CD4-positive, alpha-beta T cell treated with Interleukin-15 for 4 hours (primary cell): ENCODE measurements around the gene PSMC4.
A peak's percentile ranks its signal among the peaks of the same experiment; 100 is the strongest.
"Not testable (repeated sequence)": the region's sequence is repeated elsewhere in the genome, so short reads cannot be mapped to it uniquely, and the experiment has no call there.

Source experiments
- DNase-seq: peaks from one replicate; pipeline ENCODE4 v3.0.0-alpha.2; 2020; ENCODE audit warnings: low spot score

PSMC4 gene

DNA sequence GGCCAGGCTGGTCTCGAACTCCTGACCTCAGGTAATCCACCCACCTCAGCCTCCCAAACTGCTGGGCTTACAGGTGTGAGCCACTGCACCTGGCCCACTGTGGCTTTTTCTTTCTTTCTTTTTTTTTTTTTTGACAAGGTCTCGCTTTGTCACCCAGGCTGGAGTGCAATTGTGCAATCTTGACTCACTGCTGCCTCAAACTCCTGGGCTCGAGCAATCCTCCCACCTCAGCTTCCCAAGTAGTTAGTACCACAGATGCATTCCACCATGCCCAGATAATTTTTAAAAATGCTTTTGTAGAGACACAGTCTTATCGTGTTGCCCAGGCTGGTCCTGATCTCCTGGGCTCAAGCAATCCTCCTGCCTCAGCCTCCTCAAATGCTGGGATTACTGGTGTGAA, 24.4 kb upstream of the PSMC4 start:
- DNase-seq = no peak

DNA sequence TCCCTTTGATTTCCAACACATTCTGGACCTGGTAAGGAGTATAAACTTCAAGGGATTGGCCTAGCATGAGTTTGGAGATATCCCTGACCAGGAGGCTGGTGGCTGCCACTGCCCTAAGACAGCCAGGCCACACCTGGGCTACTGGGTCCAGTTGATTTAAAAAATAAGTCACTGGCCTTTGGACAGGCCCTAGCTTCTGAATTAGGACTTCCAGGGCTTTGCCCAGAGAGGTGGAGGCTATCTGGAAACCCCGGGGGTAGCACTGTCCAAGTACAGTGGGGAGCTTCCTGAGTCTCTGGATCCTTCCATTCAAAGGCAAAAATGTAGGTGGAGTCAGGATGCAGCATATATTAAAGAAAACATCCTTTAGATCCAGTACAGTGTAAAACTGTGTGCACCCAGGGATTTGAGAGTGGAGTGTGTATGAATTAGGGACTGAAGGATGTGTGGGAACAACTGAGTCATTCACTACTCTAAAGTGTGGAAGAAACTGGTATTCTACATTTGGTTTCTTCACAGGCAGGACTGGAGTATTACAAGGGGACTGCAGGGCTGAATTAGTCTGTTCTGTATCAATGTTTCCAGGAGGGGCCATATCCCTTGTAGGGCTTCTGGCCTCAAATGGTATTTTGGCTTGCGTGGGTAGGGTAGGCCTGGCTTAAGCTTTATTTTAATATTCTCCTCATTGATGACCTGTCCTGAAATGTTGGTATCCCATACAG, 21.8 kb upstream of the PSMC4 start:
- no peak for DNase-seq

DNA sequence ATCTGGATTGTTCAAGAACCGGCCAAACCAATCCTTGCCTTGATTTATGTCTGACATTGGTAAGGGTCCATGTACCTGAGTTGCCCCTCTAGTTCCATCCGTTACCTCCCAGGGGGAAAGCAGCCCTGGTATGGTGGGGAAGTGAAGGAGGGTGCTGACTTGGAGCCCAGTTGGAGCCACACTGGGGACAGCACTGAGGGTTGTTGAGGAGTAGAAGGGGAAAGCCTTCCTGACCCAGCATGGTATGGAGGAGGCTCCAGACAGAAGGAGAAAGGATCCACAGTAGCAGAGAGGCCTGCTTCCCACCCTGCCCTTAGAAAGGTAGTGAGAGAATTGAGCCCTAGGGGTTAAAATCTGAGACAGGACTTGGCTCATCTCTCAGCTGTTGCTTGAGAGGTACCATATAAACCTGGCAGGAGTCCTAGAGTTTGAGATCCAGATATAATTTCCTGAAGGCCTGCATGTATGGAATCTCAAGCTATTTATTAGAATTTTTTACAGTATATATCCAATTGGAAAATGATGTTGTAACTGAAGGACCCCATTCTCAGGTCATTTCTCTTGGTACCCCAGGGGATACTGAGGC, 19.8 kb upstream of the PSMC4 start:
- DNase-seq = no peak

DNA sequence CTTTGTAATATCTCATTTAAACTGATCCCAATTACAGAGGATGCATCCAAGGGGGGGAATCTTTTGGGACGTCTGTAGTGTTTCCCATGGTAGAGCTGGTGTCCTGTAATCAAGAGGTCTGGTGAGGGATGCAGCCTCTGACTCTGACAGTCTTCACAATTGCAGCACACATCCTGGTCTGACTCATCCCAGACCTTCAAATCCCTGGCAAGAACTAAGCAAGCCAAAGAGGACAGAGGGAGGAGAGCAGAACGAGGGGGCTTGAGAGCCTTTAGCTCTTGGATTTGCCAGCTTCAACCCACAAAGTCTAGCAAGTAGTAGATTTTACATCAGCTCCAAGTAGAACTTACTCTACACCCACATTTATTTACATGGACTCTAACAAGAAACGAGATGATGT, 19.3 kb upstream of the PSMC4 start:
- no peak for DNase-seq

DNA sequence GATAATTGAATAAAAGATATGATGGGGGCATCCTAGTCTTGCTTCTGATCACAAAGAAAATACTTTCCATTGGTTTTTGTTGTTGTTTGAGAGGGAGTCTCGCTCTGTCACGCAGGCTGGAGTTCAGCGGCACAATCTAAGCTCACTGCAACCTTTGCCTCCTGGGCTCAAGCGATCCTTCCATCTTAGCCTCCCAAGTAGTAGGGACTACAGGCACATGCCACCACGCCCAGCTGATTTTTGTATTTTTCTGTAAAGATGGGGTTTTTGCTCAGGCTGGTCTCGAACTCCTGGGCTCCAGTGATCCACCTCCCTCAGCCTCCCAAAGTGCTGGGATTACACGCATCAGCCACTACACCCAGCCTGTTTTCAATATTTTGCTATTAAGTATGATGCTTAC, 17.1 kb upstream of the PSMC4 start:
- DNase-seq = no peak

DNA sequence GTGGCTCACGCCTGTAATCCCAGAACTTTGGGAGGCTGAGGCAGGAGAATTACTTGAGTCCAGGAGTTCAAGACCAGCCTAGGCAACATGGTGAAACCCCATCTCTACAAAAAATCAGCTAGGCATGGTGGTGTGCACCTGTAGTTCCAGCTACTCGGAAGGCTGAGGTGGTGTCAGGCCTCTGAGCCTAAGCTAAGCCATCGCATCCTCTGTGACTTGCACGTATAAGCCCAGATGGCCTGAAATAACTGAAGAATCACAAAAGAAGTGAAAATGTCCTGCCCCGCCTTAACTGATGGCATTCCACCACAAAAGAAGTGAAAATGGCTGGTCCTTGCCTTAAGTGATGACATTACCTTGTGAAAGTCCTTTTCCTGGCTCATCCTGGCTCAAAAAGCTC, 13.1 kb upstream of the PSMC4 start:
- DNase-seq = not testable (repeated sequence)

DNA sequence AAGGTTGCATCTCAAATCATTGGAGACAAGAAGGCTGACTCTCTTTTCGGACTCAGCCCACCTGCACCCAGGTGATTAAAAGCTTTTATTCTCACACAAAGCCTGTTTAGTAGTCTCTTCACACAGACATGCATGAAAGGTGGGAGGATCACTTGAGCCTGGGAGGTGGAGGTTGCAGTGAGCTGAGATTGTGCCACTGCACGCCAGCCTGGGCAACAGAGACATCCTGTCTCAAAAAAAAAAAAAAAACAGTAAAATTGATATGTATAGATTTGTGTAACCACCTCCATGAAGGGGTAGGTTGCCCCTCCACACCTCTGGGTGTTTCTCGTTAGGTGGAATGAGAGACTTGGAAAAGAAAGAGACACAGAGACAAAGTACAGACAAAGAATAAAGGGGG, 12.0 kb upstream of the PSMC4 start:
- not testable (repeated sequence) for DNase-seq

DNA sequence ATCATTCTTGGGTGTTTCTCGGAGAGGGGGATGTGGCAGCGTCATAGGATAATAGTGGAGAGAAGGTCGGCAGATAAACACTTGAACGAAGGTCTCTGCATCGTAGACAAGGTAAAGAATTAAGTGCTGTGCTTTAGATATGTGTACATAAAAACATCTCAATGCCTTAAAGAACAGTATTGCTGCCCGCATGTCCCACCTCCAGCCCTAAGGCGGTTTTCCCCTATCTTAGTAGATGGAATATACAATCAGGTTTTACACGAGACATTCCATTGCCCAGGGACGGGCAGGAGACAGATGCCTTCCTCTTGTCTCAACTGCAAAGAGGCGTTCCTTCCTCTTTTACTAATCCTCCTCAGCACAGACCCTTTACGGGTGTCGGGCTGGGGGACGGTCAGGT, 11.6 kb upstream of the PSMC4 start:
- DNase-seq = not testable (repeated sequence)

DNA sequence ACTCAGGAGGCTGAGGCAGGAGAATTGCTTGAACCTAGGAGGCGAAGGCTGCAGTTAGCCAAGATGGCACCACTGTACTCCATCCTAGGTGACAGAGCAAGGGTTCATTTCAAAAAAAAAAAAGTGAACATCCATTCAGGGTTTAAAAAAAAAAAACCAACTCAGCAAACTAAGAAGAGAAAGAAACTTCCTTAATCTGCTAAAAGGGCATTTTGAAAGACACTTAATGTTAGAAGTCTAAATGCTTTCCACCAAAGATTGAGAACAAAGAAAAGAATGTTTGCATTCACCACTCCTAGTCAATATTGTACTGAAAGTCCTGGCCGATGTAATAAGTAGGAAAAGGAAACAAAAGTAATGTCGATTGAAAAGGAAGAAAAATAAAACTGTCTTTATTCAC, 7.1 kb upstream of the PSMC4 start:
- DNase-seq = no peak

DNA sequence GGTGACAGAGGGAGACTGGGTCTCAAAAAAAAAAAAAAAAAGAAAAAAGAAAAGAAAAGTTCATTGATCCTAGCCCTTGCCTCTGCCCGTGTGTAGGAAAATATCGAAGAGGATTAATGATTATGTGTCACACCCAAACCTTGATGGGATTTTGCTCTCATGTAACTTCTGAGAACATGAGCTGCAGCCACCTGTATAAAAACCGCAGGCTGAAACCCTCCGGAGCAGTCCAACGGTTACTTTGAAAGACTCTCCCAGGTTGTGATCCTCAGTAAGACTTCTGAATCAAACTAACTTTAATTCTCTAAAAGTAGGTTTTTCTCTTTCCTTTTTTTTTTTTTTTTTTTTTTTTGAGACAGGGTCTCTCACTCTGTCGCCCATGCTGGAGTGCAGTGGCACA, 4.3 kb upstream of the PSMC4 start:
- DNase-seq = no peak

DNA sequence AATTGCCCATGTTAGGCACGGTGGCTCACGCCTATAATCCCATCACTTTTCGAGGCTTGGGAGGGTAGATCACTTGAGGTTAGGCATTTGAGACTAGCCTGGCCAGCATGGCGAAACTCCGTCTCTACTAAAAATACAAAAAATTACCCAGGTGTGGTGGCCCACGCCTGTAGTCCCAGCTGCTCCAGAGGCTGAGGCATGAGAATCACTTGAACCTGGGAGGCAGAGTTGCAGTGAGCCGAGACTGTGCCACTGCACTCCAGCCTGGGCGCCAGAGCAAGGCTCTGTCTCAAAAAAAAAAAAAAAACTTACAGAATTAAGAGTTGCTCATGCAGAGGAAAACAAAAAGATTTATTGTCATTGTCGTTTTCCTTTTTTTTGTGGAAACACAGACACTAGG, 3.4 kb upstream of the PSMC4 start:
- no peak for DNase-seq

DNA sequence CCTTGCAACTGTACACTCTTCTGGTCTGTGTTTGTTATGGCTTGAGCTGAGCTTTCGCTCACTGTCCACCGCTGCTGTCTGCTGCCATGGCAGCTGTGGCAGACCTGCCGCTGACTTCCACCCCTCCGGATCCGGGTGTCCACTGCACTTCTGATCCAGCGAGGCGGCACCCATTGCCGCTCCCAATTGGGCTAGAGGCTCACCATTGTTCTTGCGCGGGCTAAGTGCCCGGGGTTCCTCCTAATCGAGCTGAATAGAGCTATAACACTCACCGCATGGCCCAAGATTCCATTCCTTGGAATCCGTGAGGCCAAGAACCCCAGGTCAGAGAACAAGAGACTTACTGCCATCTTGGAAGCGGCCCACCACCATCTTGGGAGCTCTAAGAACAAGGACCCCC, 2.2 kb upstream of the PSMC4 start:
- no peak for DNase-seq

DNA sequence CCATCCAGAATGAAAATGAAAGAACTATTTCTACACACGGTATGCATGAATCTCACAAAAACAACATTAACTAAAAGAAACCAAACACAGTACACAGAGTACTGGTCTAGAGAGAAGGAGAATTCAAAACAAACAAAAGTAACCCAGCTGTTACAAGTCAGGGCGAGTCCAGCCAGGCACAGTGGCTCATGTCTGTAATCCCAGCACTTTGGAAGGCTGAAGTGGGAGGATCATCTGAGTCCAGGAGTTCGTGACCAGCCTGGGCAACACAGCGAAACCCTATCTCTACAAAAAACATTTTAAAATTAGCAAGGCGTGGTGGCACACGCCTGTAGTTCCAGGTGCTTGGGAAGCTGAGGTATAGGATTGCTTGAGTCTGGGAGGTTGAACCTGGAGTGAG, 1.7 kb upstream of the PSMC4 start:
- no peak for DNase-seq

DNA sequence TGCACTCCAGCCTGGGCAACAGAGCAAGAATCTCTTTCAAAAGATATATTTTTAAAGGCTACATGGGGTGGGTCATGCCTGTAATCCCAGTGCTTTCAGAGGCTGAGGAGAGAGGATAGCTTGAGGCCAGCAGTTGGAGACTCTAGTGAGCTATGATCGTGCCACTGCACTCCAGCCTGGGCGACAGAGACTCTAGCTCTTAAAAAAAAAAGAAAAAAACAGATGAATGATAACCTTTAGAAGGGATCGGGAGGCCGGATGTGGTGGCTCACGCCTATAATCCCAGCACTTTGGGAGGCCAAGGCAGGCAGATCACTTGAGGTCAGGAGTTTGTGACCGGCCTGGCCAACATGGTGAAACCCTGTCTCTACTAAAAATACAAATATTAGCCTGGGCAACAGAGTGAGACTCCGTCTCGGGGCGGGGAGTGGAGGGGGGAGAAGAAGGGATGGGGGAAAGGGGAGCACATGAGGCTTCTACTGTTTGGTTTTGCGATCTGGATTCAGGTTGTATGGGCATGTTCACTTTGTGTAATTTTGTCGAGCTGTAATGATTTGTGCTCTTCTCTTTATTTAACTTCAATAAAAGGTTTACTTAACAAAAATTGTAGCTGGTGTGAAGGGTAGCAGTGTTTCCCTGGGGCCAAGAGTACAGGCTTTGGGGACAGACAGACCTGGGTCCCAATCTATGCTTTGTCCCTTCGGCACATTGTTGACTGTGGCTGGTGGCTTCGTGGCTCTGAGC, 1.1 kb upstream of the PSMC4 start:
- DNase-seq = peak; percentile 6

DNA sequence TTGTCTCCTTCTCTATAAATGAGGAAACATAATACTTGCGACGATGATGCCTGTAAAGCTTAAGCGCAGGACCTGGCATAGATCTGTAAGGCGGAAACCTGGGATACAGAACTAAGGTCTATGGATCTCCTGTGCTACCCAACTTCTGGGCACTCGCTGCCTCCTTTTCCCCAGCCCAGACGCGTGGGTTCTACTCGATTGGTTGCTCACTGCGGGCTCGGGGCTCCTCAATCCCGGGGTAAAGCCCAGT, 615 bp upstream of the PSMC4 start:
- no peak for DNase-seq

DNA sequence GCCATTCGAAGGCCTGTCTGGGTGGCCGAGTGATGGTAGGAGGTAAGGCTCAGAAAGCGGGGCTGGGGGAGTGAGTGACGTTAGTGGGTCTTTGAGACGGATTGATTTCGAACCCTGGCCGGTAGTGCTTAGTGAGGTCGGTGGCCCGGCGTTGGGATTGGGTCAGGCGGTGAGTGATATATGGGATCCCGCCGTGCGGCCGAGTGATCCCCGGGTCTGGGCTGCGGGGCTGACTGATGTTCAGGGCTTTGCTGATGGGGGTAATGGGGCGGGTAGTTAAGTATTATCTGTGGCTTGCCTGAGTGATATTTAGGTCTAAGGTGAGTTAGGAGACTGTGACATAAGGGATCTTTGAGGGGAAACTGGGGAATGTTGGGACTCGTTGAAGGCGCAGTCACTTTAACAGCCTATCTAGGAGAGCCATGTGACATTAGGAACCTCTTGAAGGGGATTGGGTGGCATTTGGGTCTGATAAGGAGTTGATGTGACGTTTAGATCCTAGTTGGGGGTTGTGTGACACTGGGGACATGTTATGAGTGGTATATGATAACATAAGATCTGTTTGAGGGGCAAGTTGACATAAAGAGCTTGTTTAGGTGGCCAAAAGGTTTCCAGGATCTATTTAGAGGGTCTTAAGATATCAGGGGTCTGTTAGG, 543 bp downstream of the PSMC4 start:
- DNase-seq = no peak

DNA sequence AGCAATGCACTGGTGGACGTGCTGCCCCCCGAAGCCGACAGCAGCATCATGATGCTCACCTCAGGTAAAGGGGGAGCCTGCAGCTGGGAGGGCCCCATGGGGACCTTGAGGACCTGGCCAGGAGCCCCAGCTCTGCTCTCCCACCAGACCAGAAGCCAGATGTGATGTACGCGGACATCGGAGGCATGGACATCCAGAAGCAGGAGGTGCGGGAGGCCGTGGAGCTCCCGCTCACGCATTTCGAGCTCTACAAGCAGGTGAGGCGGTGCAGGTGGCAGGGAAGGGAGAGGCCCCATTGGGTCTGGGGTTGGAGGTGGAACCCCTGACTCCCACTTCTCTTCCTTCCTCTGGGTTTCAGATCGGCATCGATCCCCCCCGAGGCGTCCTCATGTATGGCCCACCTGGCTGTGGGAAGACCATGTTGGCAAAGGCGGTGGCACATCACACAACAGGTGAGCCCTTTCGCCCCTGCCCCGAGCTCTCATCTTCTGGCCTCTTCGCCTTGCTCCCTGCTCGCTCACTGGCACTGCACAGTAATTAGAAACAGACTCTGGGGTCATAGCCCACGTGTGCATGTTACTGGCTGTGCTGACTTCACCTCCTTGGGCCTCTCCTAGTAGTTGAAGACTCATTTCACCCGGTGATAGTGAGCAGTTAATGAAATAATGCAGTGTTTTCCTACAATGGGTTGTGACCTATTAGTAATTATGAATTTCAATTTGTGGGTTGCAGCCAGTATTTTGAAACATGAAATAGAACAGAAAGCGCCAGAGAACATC, 3.6 kb downstream of the PSMC4 start:
- no peak for DNase-seq

DNA sequence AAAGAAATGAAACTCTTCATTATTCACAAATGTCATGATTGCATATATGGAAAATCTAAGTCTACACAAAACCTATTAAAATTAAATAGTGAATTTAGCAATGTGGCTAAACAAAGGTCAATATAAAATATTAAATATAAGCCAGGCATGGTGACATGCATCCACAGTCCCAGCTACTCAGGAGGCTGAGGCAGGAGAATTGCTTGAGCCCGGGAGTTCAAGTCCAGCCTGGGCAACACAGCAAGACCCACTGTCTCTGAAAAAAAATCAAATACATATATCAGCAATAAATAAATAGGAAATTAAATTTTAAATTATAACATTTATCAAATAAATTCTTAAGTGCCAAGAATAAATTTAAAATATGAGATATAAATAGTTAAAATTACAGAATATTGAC, 11.9 kb downstream of the PSMC4 start:
- DNase-seq = no peak

DNA sequence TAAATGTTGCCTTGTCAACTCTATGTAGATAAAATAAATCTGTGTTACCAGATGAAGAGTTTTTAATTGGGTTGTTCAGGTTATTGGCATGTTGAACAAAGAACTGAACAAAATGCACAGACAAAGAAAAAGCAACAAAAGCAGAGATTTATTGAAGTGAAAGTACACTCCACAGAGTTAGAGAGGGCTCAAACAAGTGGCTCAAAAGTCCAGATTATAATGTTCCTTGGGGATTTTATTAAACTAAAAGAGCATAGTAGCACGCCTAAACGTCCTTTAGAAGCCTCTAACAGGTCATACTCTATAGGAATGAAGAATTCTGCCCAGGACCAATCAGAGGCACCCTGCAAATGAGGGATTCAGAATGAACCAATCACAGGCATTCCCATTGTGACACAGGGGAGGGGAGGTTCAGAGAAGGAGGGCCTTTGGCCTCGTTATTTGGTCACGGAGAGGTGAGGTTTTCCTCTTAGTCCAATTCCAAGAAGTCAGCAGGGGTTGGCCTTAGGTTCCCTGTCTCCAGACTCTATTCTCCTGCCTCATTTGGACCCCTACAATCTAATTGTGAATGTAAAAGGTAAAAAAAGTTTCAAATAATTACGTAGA, 12.8 kb downstream of the PSMC4 start:
- DNase-seq = no peak

DNA sequence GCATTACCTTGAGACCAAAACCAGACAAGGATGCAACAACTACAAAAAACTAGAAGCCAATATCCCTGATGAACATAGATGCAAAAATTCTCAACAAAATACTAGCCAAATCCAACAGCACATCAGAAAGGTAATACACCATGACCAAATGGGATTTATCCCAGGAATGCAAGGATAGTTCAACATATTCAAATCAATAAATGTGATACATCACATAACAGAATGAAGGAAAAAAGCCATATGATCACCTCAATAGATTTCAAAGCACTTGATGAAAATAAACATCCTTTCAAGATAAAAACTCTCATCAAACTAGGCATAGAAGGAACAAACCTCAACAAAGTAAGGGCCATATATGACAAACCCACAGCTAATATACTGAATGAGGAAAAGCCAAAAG, 15.7 kb downstream of the PSMC4 start:
- no peak for DNase-seq

DNA sequence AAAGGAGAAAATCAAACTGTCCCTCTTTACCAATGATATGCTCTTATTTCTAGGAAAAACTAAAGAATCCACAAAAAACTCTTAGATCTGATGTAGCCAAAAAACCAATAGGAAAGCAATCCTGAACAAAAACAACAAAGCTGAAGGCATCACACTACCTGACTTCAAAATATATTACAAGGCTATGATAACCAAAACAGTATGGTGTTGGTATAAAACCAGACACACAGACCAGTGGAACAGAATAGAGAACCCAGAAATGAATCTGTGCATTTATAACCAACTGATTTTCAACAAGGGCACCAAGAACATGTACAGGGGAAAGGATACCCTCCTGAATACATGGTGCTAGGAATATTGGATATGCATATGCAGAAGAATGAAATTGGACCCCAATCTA, 16.2 kb downstream of the PSMC4 start:
- DNase-seq = no peak

DNA sequence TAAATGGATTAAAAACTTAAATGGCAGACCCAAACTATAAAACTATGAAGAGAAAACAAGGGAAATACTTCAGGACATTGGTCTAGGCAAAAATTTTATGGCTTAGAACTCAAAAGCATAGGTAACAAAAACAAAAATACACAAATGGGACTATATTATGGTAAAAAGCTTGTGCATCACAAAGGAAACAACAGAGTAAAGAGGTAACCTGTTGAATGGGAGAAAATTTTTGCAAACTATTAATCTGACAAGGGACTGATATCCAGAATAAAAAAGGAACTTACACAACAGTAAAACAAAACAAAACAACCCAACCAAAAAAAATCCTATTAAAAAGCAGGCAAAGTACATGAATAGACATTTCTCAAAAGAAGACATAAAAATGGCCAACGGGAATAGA, 16.6 kb downstream of the PSMC4 start:
- no peak for DNase-seq
